Measurements from ENCODE around the gene ELK4. TPM values are rescaled to one million over a fixed set of nuclear protein-coding genes. Genes with fewer than 3 reads are reported as not detected.
A peak's percentile ranks its signal among the peaks of the same experiment; 100 is the strongest.

The ELK4 gene
- total and polyA plus RNA-seq, 2 of the 13 experiments (the other 11 are each of a cell fraction or from before 2014, with no cell fraction given) = 8.3 to 13.1 TPM

GRCh38 chr1:205591522-205592351, 40.1 kb downstream of the ELK4 start (continued):
- no peak for TF ChIP-seq DZIP1 (CRISPR knock-in tag; IDR thresholded peaks at IDR 0.05)
- 0 out of 2 replicates have a peak, but pooled peaks have one; percentile 64 for TF ChIP-seq ZNF709 (CRISPR knock-in tag; IDR thresholded peaks at IDR 0.05)
- no peak for TF ChIP-seq TSC22D2 (CRISPR knock-in tag; IDR thresholded peaks at IDR 0.05; ENCODE audit: borderline replicate concordance)
- no peak for TF ChIP-seq ATRX (CRISPR knock-in tag; IDR thresholded peaks at IDR 0.05; ENCODE audit: borderline replicate concordance)
- no peak for TF ChIP-seq ZNF772 (CRISPR knock-in tag; IDR thresholded peaks at IDR 0.05)
- TF ChIP-seq ARID5B (CRISPR knock-in tag; IDR thresholded peaks at IDR 0.05) = peak; percentile 56
- no peak for TF ChIP-seq ZSCAN30 (CRISPR knock-in tag; IDR thresholded peaks at IDR 0.05)
- TF ChIP-seq ZNF354B (CRISPR knock-in tag; IDR thresholded peaks at IDR 0.05) = no peak
- TF ChIP-seq EZH2 (conservative IDR thresholded peaks at IDR 0.05; ENCODE audit: low read depth, low read length) = no peak
- no peak for TF ChIP-seq ZNF674 (CRISPR knock-in tag; IDR thresholded peaks at IDR 0.05; ENCODE audit: low read depth)
- TF ChIP-seq ZBTB7A (CRISPR knock-in tag; IDR thresholded peaks at IDR 0.05) = peak; percentile 71; the same call in 1 of the 2 replicates
- no peak for TF ChIP-seq ATF3 (CRISPR knock-in tag; IDR thresholded peaks at IDR 0.05)
- TF ChIP-seq DRAP1 (CRISPR knock-in tag; IDR thresholded peaks at IDR 0.05) = peak; percentile 29; the same call in 1 of the 2 replicates
- 0 out of 2 replicates have a peak, but pooled peaks have one; percentile 51 for TF ChIP-seq MXD3 (CRISPR knock-in tag; IDR thresholded peaks at IDR 0.05)
- peak; percentile 37 for TF ChIP-seq ZBTB33 (CRISPR knock-in tag; IDR thresholded peaks at IDR 0.05)
- peak; percentile 30; the same call in 1 of the 2 replicates for TF ChIP-seq REPIN1 (CRISPR knock-in tag; IDR thresholded peaks at IDR 0.05; ENCODE audit: borderline replicate concordance, low read depth)
- TF ChIP-seq JUN (CRISPR knock-in tag; IDR thresholded peaks at IDR 0.05) = no peak
- TF ChIP-seq SIN3A (IDR thresholded peaks at IDR 0.05; ENCODE audit: borderline replicate concordance, low read depth, low read length) = 0 out of 2 replicates have a peak, but pooled peaks have one; percentile 58
- TF ChIP-seq ZSCAN29 (CRISPR knock-in tag; conservative IDR thresholded peaks at IDR 0.05) = no peak
